ENCODE measurements around the gene XIAP.
"Not testable (repeated sequence)": the region's sequence is repeated elsewhere in the genome, so short reads cannot be mapped to it uniquely, and the experiment has no call there.

Gene XIAP

GRCh38 chrX:123876844-123877243, 17.0 kb downstream of the XIAP start:
- no peak for DNase-seq

GRCh38 chrX:123878252-123878721, 18.4 kb downstream of the XIAP start:
- no peak for DNase-seq

GRCh38 chrX:123881330-123881729, 21.5 kb downstream of the XIAP start:
- no peak for DNase-seq

- DNase-seq, result no peak
Measured at GRCh38 chrX:123882391-123882790, 22.5 kb downstream of the XIAP start.

GRCh38 chrX:123884809-123885408, 25.1 kb downstream of the XIAP start:
- DNase-seq, result peak; percentile 42

GRCh38 chrX:123899701-123900100, 39.8 kb downstream of the XIAP start:
- peak; percentile 55 for DNase-seq

GRCh38 chrX:123903261-123903660, 43.4 kb downstream of the XIAP start:
- not testable (repeated sequence) for DNase-seq

GRCh38 chrX:123905332-123905731, 45.5 kb downstream of the XIAP start:
- no peak for DNase-seq

- DNase-seq, result peak; percentile 7
Measured at GRCh38 chrX:123906557-123907316, 46.9 kb downstream of the XIAP start.

- DNase-seq, result no peak
Measured at GRCh38 chrX:123909523-123909922, 49.7 kb downstream of the XIAP start.

GRCh38 chrX:123917069-123917468, 57.2 kb downstream of the XIAP start:
- no peak for DNase-seq

- peak; percentile 38 for DNase-seq
Measured at GRCh38 chrX:123918106-123918721, 58.4 kb downstream of the XIAP start.

GRCh38 chrX:123920105-123920785, 60.4 kb downstream of the XIAP start:
- DNase-seq, result peak; percentile 94

GRCh38 chrX:123923211-123923610, 63.4 kb downstream of the XIAP start:
- peak; percentile 65 for DNase-seq

GRCh38 chrX:123924186-123924585, 64.3 kb downstream of the XIAP start:
- DNase-seq, result no peak

- no peak for DNase-seq
Measured at GRCh38 chrX:123927845-123928244, 68.0 kb downstream of the XIAP start.

GRCh38 chrX:123932055-123932454, 72.2 kb downstream of the XIAP start:
- DNase-seq, result not testable (repeated sequence)

GRCh38 chrX:123943074-123943473, 83.2 kb downstream of the XIAP start:
- DNase-seq, result no peak

GRCh38 chrX:123943488-123943887, 83.6 kb downstream of the XIAP start:
- peak; percentile 31 for DNase-seq

GRCh38 chrX:123949846-123950245, 90.0 kb downstream of the XIAP start:
- no peak for DNase-seq

- peak; percentile 57 for DNase-seq
Measured at GRCh38 chrX:123959281-123960063, 99.6 kb downstream of the XIAP start.

GRCh38 chrX:123960956-123961267, 101.1 kb downstream of the XIAP start:
- DNase-seq, result no peak

Measured in NCI-H446 treated with DMSO at 0.1 percent for 48 hours (cell line).